K562 (cell line): Measurements from ENCODE around the gene EGFR. TPM values are rescaled to one million over a fixed set of nuclear protein-coding genes. Genes with fewer than 3 reads are reported as not detected.

Source experiments
- ATAC-seq: fragments of 200-7000 bp; cut with Tn5 transposase; 3 replicates; pipeline ENCODE4 v1.9.1; 2020; ENCODE audit warnings: moderate library complexity
- BruUV-seq: library from RNA; stranded (reverse); fragments of 400-500 nt; replicated peaks from 2 replicates; lab custom pipeline; 2021; lab: Mats Ljungman, UMichigan
- CTCF ChIA-PET: fragments of 300-600 bp; formaldehyde crosslinking; extraction: SDS; loops from one replicate; lab custom pipeline; 2021; ENCODE audit warnings: low intra/inter-chr PET ratio; lab: Yijun Ruan, JAX
- POLR2A ChIA-PET: fragments of 300-600, 350-650 bp; sonication (Branson Sonifier 250); formaldehyde crosslinking; extraction: SDS; loops from one replicate; lab custom pipeline; 2021; ENCODE audit warnings: antibody characterized with exemption, inconsistent platforms; lab: Yijun Ruan, JAX
- DNase-seq, 4 experiments: peaks; one replicate each; pipeline versions ENCODE4 v3.0.0 to v3.0.0-alpha.2; 2011 to 2018; ENCODE audit warnings: low spot score in 3 of 4, mixed read lengths in 3 of 4; ENCODE audit errors: extremely low read depth in 1 of 4
- FAIRE-seq: peaks from 2 replicates; lab custom pipeline; 2011; peaks lifted over from hg19 to GRCh38; lab: Jason Lieb, UNC
- H2AFZ ChIP-seq: 2 replicates; pipeline ENCODE4 v1.6.0; 2011; ENCODE audit warnings: low read depth, low read length, control low read depth, inconsistent platforms
- H3K27ac ChIP-seq: fragments of 200-600 bp; 3 replicates; pipeline ENCODE4 v1.8.0; 2011; ENCODE audit warnings: low read depth, mild to moderate bottlenecking, control low read depth, inconsistent platforms, low read length, moderate library complexity, mixed read lengths; ENCODE audit errors: extremely low read depth
- H3K27me3 ChIP-seq, 2 experiments: fragments of 300-600 bp in 1 of 2; 2 replicates in 1 of 2; 3 replicates in 1 of 2; pipeline versions ENCODE4 v1.6.0 to v1.8.0; 2011; ENCODE audit warnings: inconsistent platforms in 2 of 2, low read length in 2 of 2, mild to moderate bottlenecking in 1 of 2, mixed read lengths in 1 of 2, moderate library complexity in 1 of 2; ENCODE audit not compliant: control insufficient read depth in 2 of 2, insufficient read depth in 2 of 2
- H3K36me3 ChIP-seq: fragments of 300-600 bp; 3 replicates; pipeline ENCODE4 v1.8.0; 2011; ENCODE audit warnings: mild to moderate bottlenecking, low read length, inconsistent platforms; ENCODE audit not compliant: control insufficient read depth, insufficient read depth
- H3K4me1 ChIP-seq, 2 experiments: fragments of 200-600 bp in 1 of 2; replicated peaks in 1 of 2; 2 replicates in 1 of 2; 3 replicates in 1 of 2; pipeline versions ENCODE4 v1.5.1 to v1.8.0; 2011; ENCODE audit warnings: inconsistent platforms in 2 of 2, low read length in 2 of 2, mild to moderate bottlenecking in 1 of 2, mixed read lengths in 1 of 2, moderate library complexity in 1 of 2; ENCODE audit not compliant: control insufficient read depth in 2 of 2, insufficient read depth in 2 of 2
- H3K4me2 ChIP-seq: 2 replicates; pipeline ENCODE4 v1.6.1; 2011; ENCODE audit warnings: low read length, control low read depth, inconsistent platforms, mixed read lengths; ENCODE audit not compliant: insufficient read depth
- H3K4me3 ChIP-seq: fragments of 200-600 bp; sonication (generic), shearing (Covaris generic); 2 replicates; pipeline ENCODE4 v1.5.1; 2016; ENCODE audit warnings: control low read depth, inconsistent platforms
- H3K79me2 ChIP-seq: fragments of 200-600 bp; 3 replicates; pipeline ENCODE4 v1.8.0; 2011; ENCODE audit warnings: low read length, inconsistent platforms; ENCODE audit not compliant: control insufficient read depth, insufficient read depth
- H3K9ac ChIP-seq, 2 experiments: 2 replicates each; pipeline versions ENCODE4 v1.6.0 to v1.6.1; 2011; ENCODE audit warnings: low read depth in 2 of 2, low read length in 2 of 2, control low read depth in 1 of 2, inconsistent platforms in 1 of 2, mild to moderate bottlenecking in 1 of 2, mixed read lengths in 1 of 2; ENCODE audit not compliant: insufficient read depth in 1 of 2
- H3K9me1 ChIP-seq: one replicate; pipeline ENCODE4 v1.6.0; 2011; ENCODE audit warnings: inconsistent platforms, mild to moderate bottlenecking, low read length, moderate library complexity; ENCODE audit not compliant: control insufficient read depth, insufficient read depth
- H3K9me3 ChIP-seq: replicated peaks from 2 replicates; pipeline ENCODE4 v1.5.1; 2011; ENCODE audit warnings: low read depth, low read length, inconsistent platforms; ENCODE audit not compliant: control insufficient read depth, insufficient read depth
- H4K20me1 ChIP-seq: replicated peaks from 2 replicates; pipeline ENCODE4 v1.6.1; 2011; ENCODE audit warnings: low read length, inconsistent platforms, mixed read lengths; ENCODE audit not compliant: control insufficient read depth, insufficient read depth
- BDP1 ChIP-seq: IDR thresholded peaks from 3 replicates; pipeline ENCODE4 v1.6.1; 2011; ENCODE audit not compliant: insufficient read length, insufficient read depth
- CBFB ChIP-seq: sonication (generic); formaldehyde crosslinking; IDR thresholded peaks from 2 replicates; pipeline ENCODE4 v1.4.0; 2020; ENCODE audit warnings: mild to moderate bottlenecking, missing genetic modification reagents
- FOXP1 ChIP-seq: sonication (generic); formaldehyde crosslinking; IDR thresholded peaks from 2 replicates; pipeline ENCODE4 v1.8.0; 2022; ENCODE audit warnings: mild to moderate bottlenecking, missing genetic modification reagents
- GTF2A2 ChIP-seq: IDR thresholded peaks from 2 replicates; pipeline ENCODE4 v1.6.1; 2016; ENCODE audit warnings: mild to moderate bottlenecking, missing genetic modification characterization, missing compliant biosample characterization
- HDAC3 ChIP-seq: fragments of 450-650 bp; IDR thresholded peaks from 2 replicates; pipeline ENCODE4 v1.6.1; 2018; ENCODE audit warnings: borderline replicate concordance, mild to moderate bottlenecking, moderate library complexity; ENCODE audit not compliant: partially characterized antibody
- HSF4 ChIP-seq: fragments of 250-450 bp; sonication (Bioruptor Pico); IDR thresholded peaks from 2 replicates; pipeline ENCODE4 v2.1.2; 2022; ENCODE audit warnings: mild to moderate bottlenecking, moderate library complexity, borderline replicate concordance
- IFI16 ChIP-seq: fragments of 250-450 bp; sonication (Bioruptor Pico); IDR thresholded peaks from 2 replicates; pipeline ENCODE4 v2.1.2; 2022; ENCODE audit warnings: mild to moderate bottlenecking, inconsistent platforms
- MEIS2 ChIP-seq: fragments of 450-650 bp; IDR thresholded peaks from 2 replicates; pipeline ENCODE4 v1.6.1; 2014; ENCODE audit warnings: mild to moderate bottlenecking; ENCODE audit not compliant: partially characterized antibody
- PPARD ChIP-seq: fragments of 250-450 bp; sonication (Bioruptor Pico); IDR thresholded peaks from 2 replicates; pipeline ENCODE4 v1.8.0; 2022; ENCODE audit warnings: inconsistent platforms, mild to moderate bottlenecking, moderate library complexity
- RUNX1 ChIP-seq: sonication (generic); IDR thresholded peaks from 2 replicates; pipeline ENCODE4 v1.6.1; 2016; ENCODE audit warnings: antibody characterized with exemption, low read depth
- SFPQ ChIP-seq: fragments of 200-400 bp; formaldehyde crosslinking; IDR thresholded peaks from 2 replicates; pipeline ENCODE4 v1.6.1; 2017; ENCODE audit warnings: mild to moderate bottlenecking, low read depth, low read length, moderate library complexity
- SMARCA5 ChIP-seq: fragments of 450-650 bp; IDR thresholded peaks from 2 replicates; pipeline ENCODE4 v1.6.1; 2016
- TFAM ChIP-seq: fragments of 250-450 bp; sonication (Bioruptor Pico); conservative IDR thresholded peaks from 2 replicates; pipeline ENCODE4 v1.5.0; 2021; ENCODE audit warnings: mild to moderate bottlenecking, moderate library complexity
- THAP12 ChIP-seq: fragments of 250-450 bp; sonication (Bioruptor Pico); IDR thresholded peaks from 2 replicates; pipeline ENCODE4 v1.9.0; 2021; ENCODE audit warnings: mild to moderate bottlenecking, inconsistent platforms
- ZNF507 ChIP-seq: conservative IDR thresholded peaks from 2 replicates; pipeline ENCODE4 v1.6.1; 2017; ENCODE audit warnings: missing genetic modification characterization, missing compliant biosample characterization
- ZNF57 ChIP-seq: fragments of 450-650 bp; formaldehyde crosslinking; IDR thresholded peaks from 2 replicates; pipeline ENCODE4 v1.4.0; 2020; ENCODE audit warnings: mild to moderate bottlenecking, moderate library complexity
- WGBS: fragments of 100-300 bp; shearing (Covaris generic); methylation state at CpG from one replicate; pipeline ENCODE4 v1.1.6; 2016; ENCODE audit warnings: low coverage, mixed read lengths; ENCODE audit not compliant: insufficient coverage; ENCODE audit errors: missing lambda C conversion rate; 5-methylcytosine and 5-hydroxymethylcytosine counted together
- in situ Hi-C: fragments of 300-500 bp; cut with MboI; formaldehyde crosslinking; loops from 4 replicates; pipeline ENCODE4 v1.15.0; 2018; ENCODE audit warnings: inconsistent platforms, mixed read lengths
- intact Hi-C: fragments of 100-400 bp; cut with micrococcal nuclease; formaldehyde crosslinking; loops from 2 replicates; pipeline ENCODE4 v1.14.2; 2022
- polyA plus RNA-seq, 8 experiments: library from polyadenylated mRNA; depleted of rRNA in 4 of 8; stranded (reverse) in 5 of 8; unstranded in 3 of 8; fragments of >200 nt; fragmentation: Nextera tagmentation in 2 of 8; fragmentation: Illumina TruSeq in 1 of 8; extraction: Ambion mirVana in 2 of 8; extraction: Trizol in 1 of 8; gene quantifications; 2 replicates each; pipeline versions ENCODE4 v1.2.1 to v1.2.3, GENCODE V29; 2011 to 2014; ENCODE audit warnings: inconsistent platforms in 1 of 8, missing spikeins in 1 of 8
- total RNA-seq, 7 experiments: library from RNA; depleted of rRNA in 6 of 7; stranded (reverse); fragments of >200 nt in 6 of 7; fragmentation: Illumina TruSeq in 2 of 7; extraction: Trizol in 2 of 7; gene quantifications; 2 replicates each; pipeline versions ENCODE4 v1.2.1 to v1.2.3, GENCODE V29; 2011 to 2021; ENCODE audit warnings: low replicate concordance in 1 of 7

The EGFR gene
- total and polyA plus RNA-seq, 9 of the 15 experiments (the other 6 are each of a cell fraction or from before 2014, with no cell fraction given), result 0.13 TPM; not detected in 8

GRCh38 chr7:55185321-55185802 is 166.5 kb downstream of the EGFR start:
- 1% methylated on average over 8 of the region's 8 CpGs for WGBS
- Histone ChIP-seq H3K27me3 (peaks cover 4 to 37% of the 10 kb centered on the region in 2 experiments; a peak in 4 of 5 replicates), H3K4me2 (no peak overlapping the region), H3K36me3 (no peaks in the 10 kb centered on the region), H4K20me1 (no peaks in the 10 kb centered on the region), H3K79me2 (no peaks in the 10 kb centered on the region), H3K9ac (no peak overlapping the region), H3K4me1 (peaks cover 0 to 5% of the 10 kb centered on the region in 2 experiments; a peak in 3 of 5 replicates), H2AFZ (no peak overlapping the region), H3K4me3 (no peak overlapping the region), H3K9me1 (no peaks in the 10 kb centered on the region), H3K9me3 (no peaks in the 10 kb centered on the region), H3K27ac (no peak overlapping the region)
- BruUV-seq, result no TSS peak
- DNase-seq (no peak), ATAC-seq (no peak)
- intact Hi-C loops (no loop called here), in situ Hi-C loops (no loop called here)
- POLR2A ChIA-PET, result interaction anchor here (0.6 kb wide), 1 partner anchor 54 kb away, joined by 3 read pairs; no protein-coding TSS in a partner anchor
- CTCF ChIA-PET, result no interaction called here
- TF ChIP-seq FOXP1 (CRISPR knock-in tag) (no peak), TFAM (CRISPR knock-in tag) (no peak), CBFB (CRISPR knock-in tag) (no peak), SFPQ (no peak), IFI16 (CRISPR knock-in tag) (no peak), HSF4 (CRISPR knock-in tag) (no peak), HDAC3 (no peak), MEIS2 (no peak), ZNF57 (CRISPR knock-in tag) (no peak), RUNX1 (no peak), THAP12 (CRISPR knock-in tag) (no peak), BDP1 (no peak), SMARCA5 (no peak), PPARD (no peak), ZNF507 (tag) (no peak), GTF2A2 (tag) (no peak)
- TF ChIP-seq, all 486 proteins: peak for 0
- no peak for FAIRE-seq
